HCT116 (cell line): ENCODE results near the gene FAM227B. TPM values are rescaled to one million over a fixed set of nuclear protein-coding genes. Genes with fewer than 3 reads are reported as not detected.

Experiments
- ATAC-seq: fragments of 200-7000 bp; cut with Tn5 transposase; 2 replicates; pipeline ENCODE4 v1.9.1; 2020; ENCODE audit warnings: mild to moderate bottlenecking, moderate library complexity
- BruUV-seq: library from RNA; stranded (reverse); fragments of 400-500 nt; replicated peaks from 2 replicates; lab custom pipeline; 2021; lab: Mats Ljungman, UMichigan
- CTCF ChIA-PET: fragments of 300-600 bp; sonication (Branson Sonifier 250); formaldehyde crosslinking; loops from one replicate; lab custom pipeline; 2021; ENCODE audit warnings: antibody characterized with exemption; lab: Charles Lee
- POLR2A ChIA-PET: fragments of 300-600, 350-600 bp; sonication (Branson Sonifier 250); formaldehyde crosslinking; loops from one replicate; lab custom pipeline; 2021; ENCODE audit warnings: antibody characterized with exemption; lab: Charles Lee
- RAD21 ChIA-PET, 2 experiments: fragments of 300-600 bp; sonication (Branson Sonifier 250); formaldehyde crosslinking; loops; one replicate each; lab custom pipeline; 2023; ENCODE audit warnings: low total read pairs in 2 of 2; ENCODE audit not compliant: uncharacterized antibody in 2 of 2, unreplicated experiment in 2 of 2, low non-redundant PET in 1 of 2; lab: Charles Lee
- DNase-seq: peaks from one replicate; pipeline ENCODE4 v3.0.0-alpha.2; 2010; ENCODE audit warnings: low read depth, low spot score
- H2AFZ ChIP-seq: fragments of 200-600 bp; shearing (Covaris generic), sonication (generic); 2 replicates; pipeline ENCODE4 v1.6.1; 2017; ENCODE audit warnings: low read depth, mixed run types, mixed read lengths, antibody characterized with exemption, low read length; ENCODE audit not compliant: poor library complexity, severe bottlenecking
- H3K27ac ChIP-seq: 2 replicates; pipeline ENCODE4 v1.5.1; 2012; ENCODE audit warnings: low read depth, low read length
- H3K27me3 ChIP-seq: fragments of 200-600 bp; sonication (generic); 2 replicates; pipeline ENCODE4 v1.6.1; 2016; ENCODE audit warnings: mixed run types, low read length, mixed read lengths; ENCODE audit not compliant: insufficient read depth
- H3K36me3 ChIP-seq, 2 experiments: fragments of 200-500 bp in 1 of 2; fragments of 200-600 bp in 1 of 2; sonication (Bioruptor generic) in 1 of 2; sonication (generic) in 1 of 2; 2 replicates each; pipeline versions ENCODE4 v1.5.1 to v1.6.1; 2014 to 2016; ENCODE audit warnings: low read length in 2 of 2, inconsistent platforms in 1 of 2, mixed read lengths in 1 of 2, mixed run types in 1 of 2; ENCODE audit not compliant: insufficient read depth in 2 of 2, control insufficient read depth in 1 of 2
- H3K4me1 ChIP-seq, 2 experiments: fragments of 200-600 bp in 1 of 2; sonication (generic) in 1 of 2; 2 replicates each; pipeline versions ENCODE4 v1.5.1 to v1.6.1; 2012 to 2017; ENCODE audit warnings: low read length in 2 of 2, inconsistent platforms in 1 of 2, mild to moderate bottlenecking in 1 of 2, mixed read lengths in 1 of 2, mixed run types in 1 of 2, moderate library complexity in 1 of 2; ENCODE audit not compliant: insufficient read depth in 2 of 2, control insufficient read depth in 1 of 2
- H3K4me2 ChIP-seq: fragments of 200-600 bp; sonication (generic); 2 replicates; pipeline ENCODE4 v1.6.1; 2017; ENCODE audit warnings: mixed run types, low read length, mixed read lengths
- H3K4me3 ChIP-seq, 2 experiments: fragments of 200-600 bp in 1 of 2; sonication (generic) in 1 of 2; replicated peaks in 1 of 2; 2 replicates each; pipeline ENCODE4 v1.5.1; 2011 to 2016; ENCODE audit warnings: low read length in 2 of 2, control low read depth in 1 of 2, low read depth in 1 of 2, mild to moderate bottlenecking in 1 of 2, mixed read lengths in 1 of 2, mixed run types in 1 of 2
- H3K79me2 ChIP-seq: fragments of 200-600 bp; sonication (generic); 2 replicates; pipeline ENCODE4 v1.6.1; 2017; ENCODE audit warnings: mild to moderate bottlenecking, mixed run types, low read length, moderate library complexity, mixed read lengths; ENCODE audit not compliant: insufficient read depth
- H3K9ac ChIP-seq: fragments of 200-600 bp; sonication (generic); 2 replicates; pipeline ENCODE4 v1.6.1; 2016; ENCODE audit warnings: low read length, mixed read lengths
- H3K9me2 ChIP-seq: fragments of 200-600 bp; sonication (generic), shearing (Covaris generic); 2 replicates; pipeline ENCODE4 v1.6.1; 2017; ENCODE audit warnings: mixed run types, mild to moderate bottlenecking, moderate library complexity; ENCODE audit not compliant: insufficient read depth
- H3K9me3 ChIP-seq, 2 experiments: fragments of 200-500 bp in 1 of 2; fragments of 200-600 bp in 1 of 2; sonication (Bioruptor generic) in 1 of 2; sonication (generic) in 1 of 2; 2 replicates each; pipeline ENCODE4 v1.6.1; 2014 to 2017; ENCODE audit warnings: low read length in 2 of 2, mixed read lengths in 2 of 2, inconsistent platforms in 1 of 2, low read depth in 1 of 2, mild to moderate bottlenecking in 1 of 2, mixed run types in 1 of 2, moderate library complexity in 1 of 2; ENCODE audit not compliant: control insufficient read depth in 1 of 2, insufficient read depth in 1 of 2
- H4K20me1 ChIP-seq: fragments of 200-600 bp; sonication (generic), shearing (Covaris generic); 2 replicates; pipeline ENCODE4 v1.6.1; 2017; ENCODE audit warnings: mixed run types, mild to moderate bottlenecking, moderate library complexity; ENCODE audit not compliant: insufficient read depth
- ATF3 ChIP-seq: IDR thresholded peaks from 2 replicates; pipeline ENCODE4 v1.6.1; 2012
- ELF1 ChIP-seq: IDR thresholded peaks from 2 replicates; pipeline ENCODE4 v1.6.1; 2012; ENCODE audit warnings: low read depth, borderline replicate concordance
- EZH2phosphoT487 ChIP-seq: fragments of 200-600 bp; IDR thresholded peaks from 2 replicates; pipeline ENCODE4 v1.6.1; 2018; ENCODE audit warnings: antibody characterized with exemption, borderline replicate concordance
- FOSL1 ChIP-seq: IDR thresholded peaks from 2 replicates; pipeline ENCODE4 v1.6.1; 2012; ENCODE audit warnings: low read depth
- JUND ChIP-seq: IDR thresholded peaks from 2 replicates; pipeline ENCODE4 v1.6.1; 2012
- POLR2A ChIP-seq: IDR thresholded peaks from 2 replicates; pipeline ENCODE4 v1.7.0; 2011; ENCODE audit warnings: borderline replicate concordance; ENCODE audit not compliant: insufficient read depth, insufficient read length; ENCODE audit errors: extremely low read depth
- POLR2AphosphoS5 ChIP-seq: IDR thresholded peaks from 2 replicates; pipeline ENCODE4 v1.6.1; 2011; ENCODE audit warnings: mild to moderate bottlenecking, low read depth, low read length, moderate library complexity
- RAD21 ChIP-seq: IDR thresholded peaks from 2 replicates; pipeline ENCODE4 v1.6.1; 2012; ENCODE audit warnings: low read depth, mild to moderate bottlenecking
- REST ChIP-seq: IDR thresholded peaks from 2 replicates; pipeline ENCODE4 v1.6.1; 2012; ENCODE audit warnings: low read depth
- SIN3A ChIP-seq: IDR thresholded peaks from 2 replicates; pipeline ENCODE4 v1.6.1; 2012; ENCODE audit warnings: low read depth
- SP1 ChIP-seq: IDR thresholded peaks from 2 replicates; pipeline ENCODE4 v1.6.1; 2012; ENCODE audit warnings: low read depth
- SRF ChIP-seq: IDR thresholded peaks from 2 replicates; pipeline ENCODE4 v1.6.1; 2012; ENCODE audit warnings: low read depth
- YY1 ChIP-seq: IDR thresholded peaks from 2 replicates; pipeline ENCODE4 v1.6.1; 2011; ENCODE audit warnings: low read length, low read depth, moderate library complexity, mild to moderate bottlenecking; ENCODE audit not compliant: insufficient replicate concordance; ENCODE audit errors: extremely low read depth
- ZBTB33 ChIP-seq: IDR thresholded peaks from 2 replicates; pipeline ENCODE4 v1.6.1; 2011; ENCODE audit warnings: mild to moderate bottlenecking, low read length, moderate library complexity; ENCODE audit not compliant: insufficient replicate concordance; ENCODE audit errors: extremely low read depth
- ZFX ChIP-seq: fragments of 450-650 bp; IDR thresholded peaks from 2 replicates; pipeline ENCODE4 v1.6.1; 2017
- ZNF274 ChIP-seq: fragments of 200-500 bp; sonication (Bioruptor generic); IDR thresholded peaks from 2 replicates; pipeline ENCODE4 v1.6.1; 2014; ENCODE audit warnings: mild to moderate bottlenecking, low read depth, low read length, inconsistent platforms
- intact Hi-C: fragments of 100-400 bp; cut with micrococcal nuclease; formaldehyde crosslinking; loops from 2 replicates; pipeline ENCODE4 v1.10.0; 2022
- total RNA-seq: library from RNA; stranded (reverse); gene quantifications from one replicate; pipeline ENCODE4 v1.2.1, GENCODE V29; 2021; ENCODE audit not compliant: unreplicated experiment

Gene FAM227B
- total RNA-seq, 1 experiment from 2014 or later, result 6.9 TPM

- Histone ChIP-seq H3K36me3 (no peaks in the 10 kb centered on the region), H2AFZ (no peak overlapping the region), H3K9me2 (no peaks in the 10 kb centered on the region), H3K9me3 (no peaks in the 10 kb centered on the region), H3K4me2 (no peak overlapping the region), H3K79me2 (no peaks in the 10 kb centered on the region), H3K27ac (no peak overlapping the region), H3K9ac (no peak overlapping the region), H4K20me1 (no peaks in the 10 kb centered on the region), H3K4me3 (no peak overlapping the region), H3K4me1 (peaks cover 0 to 4% of the 10 kb centered on the region in 2 experiments; a peak in 2 of 4 replicates), H3K27me3 (no peaks in the 10 kb centered on the region)
- DNase-seq, result no peak
- ChIA-PET RAD21 (no interaction called here), POLR2A (no interaction called here), CTCF (no interaction called here)
- TF ChIP-seq YY1, result no peak
- no TSS peak for BruUV-seq
- intact Hi-C loops, result no loop called here
- no peak for ATAC-seq
Observed at GRCh38 chr15:49290191-49290590, 330.4 kb downstream of the FAM227B start.

GRCh38 chr15:49288391-49288790 lies 332.2 kb downstream of the FAM227B start:
- BruUV-seq, result no TSS peak
- ChIA-PET POLR2A (interaction anchor here (1.2 kb wide), 1 partner anchor 14 kb away, joined by 4 read pairs; no protein-coding TSS in a partner anchor), RAD21 (no interaction called here), CTCF (no interaction called here)
- Histone ChIP-seq H3K4me3 (no peak overlapping the region), H3K4me2 (no peak overlapping the region), H3K36me3 (no peaks in the 10 kb centered on the region), H3K79me2 (no peaks in the 10 kb centered on the region), H2AFZ (no peak overlapping the region), H3K9me2 (no peaks in the 10 kb centered on the region), H3K9me3 (no peaks in the 10 kb centered on the region), H3K9ac (no peak overlapping the region), H3K27ac (no peak overlapping the region), H3K27me3 (no peaks in the 10 kb centered on the region), H3K4me1 (peaks cover 0 to 4% of the 10 kb centered on the region in 2 experiments; a peak in 2 of 4 replicates), H4K20me1 (no peaks in the 10 kb centered on the region)
- intact Hi-C loops, result no loop called here
- DNase-seq (no peak), ATAC-seq (no peak)
- no peak for TF ChIP-seq JUND
- no peak for TF ChIP-seq EZH2phosphoT487
- TF ChIP-seq ZNF274, result no peak
- no peak for TF ChIP-seq FOSL1
- no peak for TF ChIP-seq POLR2A
- no peak for TF ChIP-seq SP1
- TF ChIP-seq POLR2AphosphoS5, result no peak
- TF ChIP-seq ATF3, result no peak
- TF ChIP-seq SRF, result no peak
- TF ChIP-seq ZBTB33, result no peak
- no peak for TF ChIP-seq REST
- no peak for TF ChIP-seq YY1
- TF ChIP-seq ELF1, result no peak
- TF ChIP-seq RAD21, result no peak
- no peak for TF ChIP-seq SIN3A
- TF ChIP-seq ZFX, result no peak
